ENCODE data around the gene LARP7. TPM values are rescaled to one million over a fixed set of nuclear protein-coding genes. Genes with fewer than 3 reads are reported as not detected.
"Not testable (repeated sequence)": the region's sequence is repeated elsewhere in the genome, so short reads cannot be mapped to it uniquely, and the experiment has no call there.

Gene LARP7
- total RNA-seq, 3 donors from 2014 or later, result 37.7 to 46.5 (median 38.5) TPM

DNA sequence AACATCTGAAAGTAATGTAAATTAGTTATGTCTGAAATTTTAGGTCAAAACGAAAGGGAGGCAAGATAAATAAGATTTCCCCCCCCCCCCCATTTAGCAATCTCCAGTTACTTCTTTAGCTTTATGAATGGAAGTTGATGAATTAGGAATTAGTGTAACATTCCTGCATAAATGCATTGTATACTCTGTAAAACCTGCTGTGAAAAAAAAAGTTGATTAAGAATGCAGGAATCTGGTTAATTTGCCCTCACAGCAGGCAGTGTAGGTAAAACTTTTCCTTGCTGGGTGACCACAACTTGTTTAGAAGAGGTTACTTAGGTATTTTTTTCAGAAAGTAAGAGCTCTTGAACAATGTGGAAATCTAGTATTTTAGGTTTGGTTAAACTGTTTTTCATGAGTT, 15.3 kb downstream of the LARP7 start:
- no peak for ATAC-seq
- no peak overlapping the region for H3K4me3 ChIP-seq
- no peaks in the 10 kb centered on the region for H3K9me3 ChIP-seq
- peaks cover 14% of the 10 kb centered on the region for H3K36me3 ChIP-seq (ENCODE audit: low read depth)
- DNase-seq, result no peak
- no peaks in the 10 kb centered on the region for H3K4me1 ChIP-seq (ENCODE audit: low read depth)
- intact Hi-C loops (cut with DNase I, micrococcal nuclease), result no loop called here
- TF ChIP-seq, protein P1, sequence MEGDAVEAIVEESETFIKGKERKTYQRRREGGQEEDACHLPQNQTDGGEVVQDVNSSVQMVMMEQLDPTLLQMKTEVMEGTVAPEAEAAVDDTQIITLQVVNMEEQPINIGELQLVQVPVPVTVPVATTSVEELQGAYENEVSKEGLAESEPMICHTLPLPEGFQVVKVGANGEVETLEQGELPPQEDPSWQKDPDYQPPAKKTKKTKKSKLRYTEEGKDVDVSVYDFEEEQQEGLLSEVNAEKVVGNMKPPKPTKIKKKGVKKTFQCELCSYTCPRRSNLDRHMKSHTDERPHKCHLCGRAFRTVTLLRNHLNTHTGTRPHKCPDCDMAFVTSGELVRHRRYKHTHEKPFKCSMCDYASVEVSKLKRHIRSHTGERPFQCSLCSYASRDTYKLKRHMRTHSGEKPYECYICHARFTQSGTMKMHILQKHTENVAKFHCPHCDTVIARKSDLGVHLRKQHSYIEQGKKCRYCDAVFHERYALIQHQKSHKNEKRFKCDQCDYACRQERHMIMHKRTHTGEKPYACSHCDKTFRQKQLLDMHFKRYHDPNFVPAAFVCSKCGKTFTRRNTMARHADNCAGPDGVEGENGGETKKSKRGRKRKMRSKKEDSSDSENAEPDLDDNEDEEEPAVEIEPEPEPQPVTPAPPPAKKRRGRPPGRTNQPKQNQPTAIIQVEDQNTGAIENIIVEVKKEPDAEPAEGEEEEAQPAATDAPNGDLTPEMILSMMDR (IDR thresholded peaks at IDR 0.05), result no peak

DNA sequence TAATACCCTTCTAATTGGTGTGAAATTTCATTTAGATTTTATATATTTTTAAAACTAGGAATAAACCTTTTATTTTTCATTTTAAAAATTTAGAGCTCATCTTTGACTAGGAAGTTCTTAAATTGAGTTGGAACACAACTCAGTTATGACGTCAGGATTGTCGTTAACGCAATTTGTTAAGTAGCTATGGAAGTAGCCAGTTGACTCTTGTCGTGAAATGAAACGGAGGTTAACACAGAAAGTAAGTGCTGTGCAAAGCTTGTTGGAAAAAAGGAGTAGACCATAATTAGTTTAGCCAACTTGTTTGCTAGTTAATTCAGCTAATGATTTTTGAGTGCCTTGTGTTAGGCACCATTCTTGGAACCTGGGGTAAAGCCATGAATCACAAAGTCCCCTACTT, 18.3 kb downstream of the LARP7 start:
- intact Hi-C loops (cut with DNase I, micrococcal nuclease), result no loop called here
- TF ChIP-seq, protein P1 (IDR thresholded peaks at IDR 0.05), result no peak

DNA sequence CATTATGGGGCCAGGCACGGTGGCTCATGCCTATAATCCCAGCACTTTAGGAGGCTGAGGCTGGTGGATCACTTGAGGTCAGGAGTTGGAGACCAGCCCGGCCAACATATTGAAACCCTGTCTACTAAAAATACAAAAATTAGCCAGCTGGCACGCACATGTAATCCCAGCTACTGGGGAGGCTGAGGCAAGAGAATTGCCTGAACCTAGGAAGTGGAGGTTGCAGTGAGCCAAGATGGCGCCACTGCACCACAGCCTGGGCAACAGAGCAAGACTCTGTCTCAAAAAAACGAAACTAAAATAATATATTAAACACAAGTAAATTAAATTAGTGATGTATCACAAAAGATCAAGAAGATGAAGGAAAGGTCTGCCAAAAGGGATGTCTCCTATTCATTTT, 19.2 kb downstream of the LARP7 start:
- DNase-seq; ATAC-seq; H3K9me3 ChIP-seq; intact Hi-C loops (cut with DNase I, micrococcal nuclease); H3K4me3 ChIP-seq; H3K4me1 ChIP-seq (ENCODE audit: low read depth); H3K36me3 ChIP-seq (ENCODE audit: low read depth): not testable (repeated sequence)

More for the DNA sequence above, 18.3 kb downstream of the LARP7 start:
- Histone ChIP-seq H3K9me3 (no peaks in the 10 kb centered on the region), H3K36me3 (ENCODE audit: low read depth) (no peaks in the 10 kb centered on the region), H3K4me1 (ENCODE audit: low read depth) (no peaks in the 10 kb centered on the region), H3K4me3 (no peak overlapping the region)
- DNase-seq (no peak), ATAC-seq (no peak)

DNA sequence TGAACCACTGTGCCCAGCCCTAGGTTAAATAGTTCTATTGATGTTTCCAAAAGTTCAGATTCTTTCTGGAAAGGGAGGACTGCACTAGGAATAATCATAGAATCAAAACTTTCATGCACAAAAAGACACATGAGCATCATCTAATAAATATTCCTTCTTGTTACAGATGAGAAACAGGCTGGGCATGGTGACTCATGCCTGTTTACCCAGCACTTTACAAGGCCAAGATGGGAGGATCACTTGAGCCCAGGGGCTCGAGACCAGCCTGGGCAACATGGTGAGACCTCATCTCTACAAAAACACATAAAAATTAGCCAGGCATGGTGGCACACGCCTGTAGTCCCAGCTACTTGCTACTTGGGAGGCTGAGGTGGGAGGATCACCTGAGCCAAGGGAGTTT, 27.7 kb downstream of the LARP7 start:
- Histone ChIP-seq H3K9me3 (no peaks in the 10 kb centered on the region), H3K4me3 (no peak overlapping the region), H3K4me1 (ENCODE audit: low read depth) (no peaks in the 10 kb centered on the region), H3K36me3 (ENCODE audit: low read depth) (no peaks in the 10 kb centered on the region)
- intact Hi-C loops (cut with DNase I, micrococcal nuclease), result no loop called here
- DNase-seq, result no peak
- no peak for ATAC-seq
- TF ChIP-seq, protein P1 (IDR thresholded peaks at IDR 0.05), result no peak

DNA sequence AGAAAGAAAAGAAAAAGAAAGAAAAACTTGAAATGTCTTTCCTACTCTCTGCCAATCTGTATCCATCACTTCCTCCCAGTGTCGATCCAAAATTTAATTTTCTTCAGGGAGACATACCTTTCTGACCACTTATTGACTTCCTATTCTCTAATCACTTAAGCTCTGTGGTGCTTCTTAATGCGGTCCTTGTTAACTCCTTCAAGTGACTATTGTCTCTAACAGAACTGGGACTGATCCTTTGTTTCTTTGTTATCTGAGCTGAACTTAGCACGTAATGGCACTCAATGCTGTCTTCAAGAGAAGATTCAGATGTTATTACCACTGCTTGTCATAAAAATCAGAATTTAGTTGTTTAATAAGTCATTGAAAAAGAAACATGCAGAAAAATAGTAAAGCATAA, 31.2 kb downstream of the LARP7 start:
- no peaks in the 10 kb centered on the region for H3K9me3 ChIP-seq
- no peaks in the 10 kb centered on the region for H3K36me3 ChIP-seq (ENCODE audit: low read depth)
- intact Hi-C loops (cut with DNase I, micrococcal nuclease), result no loop called here
- DNase-seq (no peak), ATAC-seq (no peak)
- no peak overlapping the region for H3K4me3 ChIP-seq
- TF ChIP-seq, protein P1 (IDR thresholded peaks at IDR 0.05), result no peak
- H3K4me1 ChIP-seq (ENCODE audit: low read depth), result no peaks in the 10 kb centered on the region

DNA sequence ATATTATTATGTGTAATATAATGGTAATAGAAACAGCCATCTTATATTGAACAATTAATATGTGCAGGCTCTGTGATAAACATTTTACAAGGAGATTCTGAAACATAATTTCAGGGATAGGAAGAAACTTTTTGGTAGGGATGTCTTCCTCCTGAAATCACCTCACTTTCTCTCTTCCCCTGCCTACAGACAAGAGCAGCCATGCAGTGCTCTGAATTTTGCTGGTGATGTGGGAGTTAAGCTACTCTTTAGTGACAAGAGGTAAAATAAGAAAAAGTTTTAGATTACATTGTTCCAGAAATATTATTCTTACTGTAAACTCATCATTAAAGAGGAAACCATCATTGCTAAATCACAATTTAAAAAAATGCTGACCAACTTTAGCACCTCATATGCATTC, 36.1 kb downstream of the LARP7 start:
- intact Hi-C loops (cut with DNase I, micrococcal nuclease), result no loop called here
- Histone ChIP-seq H3K4me3 (no peak overlapping the region), H3K36me3 (ENCODE audit: low read depth) (no peaks in the 10 kb centered on the region), H3K4me1 (ENCODE audit: low read depth) (no peaks in the 10 kb centered on the region), H3K9me3 (no peaks in the 10 kb centered on the region)
- ATAC-seq, result no peak
- TF ChIP-seq, protein P1 (IDR thresholded peaks at IDR 0.05), result no peak
- DNase-seq, result no peak
